ENCODE data around the gene SHROOM3. TPM values are rescaled to one million over a fixed set of nuclear protein-coding genes. Genes with fewer than 3 reads are reported as not detected.

SHROOM3 gene
- total RNA-seq, 1 experiment from 2014 or later, result 27.6 TPM

DNA sequence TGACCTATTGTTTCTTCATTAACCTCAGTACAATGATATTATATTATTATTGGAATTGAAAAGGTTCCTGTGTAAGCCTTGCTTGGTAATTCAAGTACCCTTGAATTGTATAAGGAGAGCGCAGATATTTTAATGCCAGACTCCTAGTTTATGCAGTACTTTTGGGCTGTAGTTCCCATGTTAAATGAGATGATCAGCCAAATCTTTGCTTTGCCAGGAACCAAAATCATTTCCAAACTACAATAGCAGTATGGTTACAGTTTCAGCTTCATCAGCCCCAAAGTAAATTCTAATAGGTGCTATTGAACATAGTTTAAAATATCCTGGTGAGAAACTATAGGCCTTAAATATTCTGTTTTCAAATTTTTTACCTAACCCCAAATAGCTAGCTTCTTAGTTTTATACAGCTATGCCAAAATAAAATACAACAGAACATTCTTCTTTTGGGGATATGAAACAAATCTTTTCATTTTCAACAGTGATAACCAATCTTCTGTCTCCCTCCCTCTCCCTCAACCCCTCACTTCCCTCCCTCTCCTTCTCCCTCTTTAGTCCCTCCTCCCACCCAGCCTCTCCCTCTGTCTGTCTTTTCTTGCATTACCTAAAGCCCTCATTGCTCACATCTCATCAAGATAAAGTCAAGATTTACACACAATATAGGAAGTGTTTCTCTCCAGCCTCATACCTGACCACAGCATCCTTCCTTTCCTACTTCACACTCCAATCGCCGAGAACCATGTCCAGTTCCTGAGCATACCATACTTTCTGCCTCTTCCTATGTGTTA, 190.1 kb downstream of the SHROOM3 start:
- Histone ChIP-seq H3K56ac (ENCODE audit: insufficient read length, low read depth, low read length) (no peak overlapping the region), H2BK15ac (ENCODE audit: low read depth, low read length) (no peak overlapping the region), H3K4ac (ENCODE audit: low read depth, low read length) (no peak overlapping the region), H3K4me1 (ENCODE audit: insufficient read depth, low read length) (peaks cover 8% of the 10 kb centered on the region), H2AK5ac (ENCODE audit: insufficient read length, low read length) (no peak overlapping the region), H3T11ph (ENCODE audit: low read length) (no peak overlapping the region), H3K18ac (ENCODE audit: insufficient read length, low read depth, low read length) (no peak overlapping the region), H2AFZ (ENCODE audit: low read length) (no peak overlapping the region), H3K23me2 (ENCODE audit: insufficient read length, low read depth, low read length, poor library complexity, severe bottlenecking) (no peaks in the 10 kb centered on the region), H4K91ac (ENCODE audit: insufficient read length, low read depth, low read length) (no peak overlapping the region), H4K20me1 (ENCODE audit: control insufficient read depth, insufficient read depth, insufficient read length) (no peaks in the 10 kb centered on the region), H2BK20ac (ENCODE audit: low read depth, low read length, poor library complexity, severe bottlenecking) (no peak overlapping the region), H2BK120ac (ENCODE audit: low read depth, low read length, poor library complexity, severe bottlenecking) (no peak overlapping the region), H3K9ac (ENCODE audit: extremely low read depth, insufficient read length, low read length) (no peak overlapping the region), H3K9me3 (ENCODE audit: control insufficient read depth, low read depth, low read length) (no peaks in the 10 kb centered on the region), H4K8ac (replicated peaks; ENCODE audit: insufficient read length, low read depth, low read length) (no peak overlapping the region), H3K27me3 (ENCODE audit: insufficient read depth, low read length) (no peaks in the 10 kb centered on the region), H3K27ac (ENCODE audit: insufficient read length, low read depth, low read length) (no peak overlapping the region), H2BK12ac (ENCODE audit: insufficient read length, low read depth, low read length) (no peak overlapping the region), H4K5ac (ENCODE audit: insufficient read length, low read depth, low read length) (no peak overlapping the region), H3K79me1 (ENCODE audit: insufficient read depth, low read depth, low read length, poor library complexity, severe bottlenecking) (no peaks in the 10 kb centered on the region), H3K4me2 (ENCODE audit: insufficient read depth, insufficient read length, low read length) (no peak overlapping the region), H3K79me2 (ENCODE audit: insufficient read depth, low read length) (no peaks in the 10 kb centered on the region), H3K14ac (ENCODE audit: insufficient read depth, low read length) (no peak overlapping the region), H3K23ac (ENCODE audit: insufficient read length, low read depth, low read length) (no peak overlapping the region), H2BK5ac (ENCODE audit: insufficient read length, low read length) (no peak overlapping the region)
- Mint-ChIP-seq H3K4me1 (peaks cover 33 to 40% of the 10 kb centered on the region in 2 experiments), H3K27me3 (ENCODE audit: low read depth) (no peaks in the 10 kb centered on the region), H3K27ac (no peak overlapping the region), H3K9me3 (no peaks in the 10 kb centered on the region), H3K36me3 (ENCODE audit: insufficient read depth in 1 of 3, low read depth in 3 of 3) (no peaks in the 10 kb centered on the region), H3K4me3 (no peak overlapping the region)
- no CpG with 5 or more reads among the region's 3 CpGs for WGBS (ENCODE audit: extremely low coverage, insufficient read length, low lambda C conversion rate)
- TF ChIP-seq, protein P1, sequence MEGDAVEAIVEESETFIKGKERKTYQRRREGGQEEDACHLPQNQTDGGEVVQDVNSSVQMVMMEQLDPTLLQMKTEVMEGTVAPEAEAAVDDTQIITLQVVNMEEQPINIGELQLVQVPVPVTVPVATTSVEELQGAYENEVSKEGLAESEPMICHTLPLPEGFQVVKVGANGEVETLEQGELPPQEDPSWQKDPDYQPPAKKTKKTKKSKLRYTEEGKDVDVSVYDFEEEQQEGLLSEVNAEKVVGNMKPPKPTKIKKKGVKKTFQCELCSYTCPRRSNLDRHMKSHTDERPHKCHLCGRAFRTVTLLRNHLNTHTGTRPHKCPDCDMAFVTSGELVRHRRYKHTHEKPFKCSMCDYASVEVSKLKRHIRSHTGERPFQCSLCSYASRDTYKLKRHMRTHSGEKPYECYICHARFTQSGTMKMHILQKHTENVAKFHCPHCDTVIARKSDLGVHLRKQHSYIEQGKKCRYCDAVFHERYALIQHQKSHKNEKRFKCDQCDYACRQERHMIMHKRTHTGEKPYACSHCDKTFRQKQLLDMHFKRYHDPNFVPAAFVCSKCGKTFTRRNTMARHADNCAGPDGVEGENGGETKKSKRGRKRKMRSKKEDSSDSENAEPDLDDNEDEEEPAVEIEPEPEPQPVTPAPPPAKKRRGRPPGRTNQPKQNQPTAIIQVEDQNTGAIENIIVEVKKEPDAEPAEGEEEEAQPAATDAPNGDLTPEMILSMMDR (conservative IDR thresholded peaks at IDR 0.05), result no peak
- no peak for DNase-seq
